OCI-LY3 (cell line): Measurements from ENCODE around the gene GPR39.

Experiments
- H2AFZ ChIP-seq: fragments of 200-600, 300-600 bp; shearing (Covaris generic); 2 replicates; pipeline ENCODE4 v1.6.0; 2014; ENCODE audit warnings: antibody characterized with exemption, low read depth, low read length
- H3K27ac ChIP-seq: fragments of 200-600, 300-600 bp; sonication (generic); 2 replicates; pipeline ENCODE4 v1.5.1; 2014; ENCODE audit warnings: mild to moderate bottlenecking, low read length, moderate library complexity, mixed read lengths
- H3K27me3 ChIP-seq: fragments of 200-600, 300-600 bp; sonication (generic); 2 replicates; pipeline ENCODE4 v1.6.1; 2014; ENCODE audit warnings: low read depth, low read length, mixed read lengths
- H3K36me3 ChIP-seq: fragments of 200-600, 300-600 bp; sonication (generic); replicated peaks from 2 replicates; pipeline ENCODE3; 2014; ENCODE audit warnings: low read depth, low read length, mixed read lengths
- H3K4me1 ChIP-seq: fragments of 300-600, 200-600 bp; sonication (generic); 2 replicates; pipeline ENCODE4 v1.6.1; 2014; ENCODE audit warnings: low read length, mixed read lengths
- H3K4me2 ChIP-seq: fragments of 200-600, 300-600 bp; sonication (generic); 2 replicates; pipeline ENCODE4 v1.6.1; 2014; ENCODE audit warnings: low read length, mixed read lengths
- H3K4me3 ChIP-seq: fragments of 300-600, 200-600 bp; sonication (generic); 2 replicates; pipeline ENCODE4 v1.5.1; 2014; ENCODE audit warnings: antibody characterized with exemption, mild to moderate bottlenecking, low read length, moderate library complexity
- H3K79me2 ChIP-seq: fragments of 300-600, 200-600 bp; shearing (Covaris generic); 2 replicates; pipeline ENCODE4 v1.6.1; 2014; ENCODE audit warnings: mild to moderate bottlenecking, low read length, mixed read lengths
- H3K9ac ChIP-seq: fragments of 300-600, 200-600 bp; shearing (Covaris generic); 2 replicates; pipeline ENCODE4 v1.6.0; 2014; ENCODE audit warnings: mild to moderate bottlenecking, low read length, moderate library complexity
- H3K9me3 ChIP-seq: fragments of 200-600, 300-600 bp; shearing (Covaris generic); 2 replicates; pipeline ENCODE4 v1.6.1; 2014; ENCODE audit warnings: low read length, mixed read lengths; ENCODE audit not compliant: insufficient read depth
- H4K20me1 ChIP-seq: fragments of 200-600, 300-600 bp; sonication (generic); 2 replicates; pipeline ENCODE4 v1.6.1; 2016; ENCODE audit warnings: low read length, mixed read lengths; ENCODE audit not compliant: insufficient read depth
- CTCF ChIP-seq: fragments of 200-600, 300-600 bp; sonication (generic); IDR thresholded peaks from 2 replicates; pipeline ENCODE4 v1.5.1; 2014; ENCODE audit warnings: antibody characterized with exemption, low read length, low read depth
- EZH2phosphoT487 ChIP-seq: fragments of 200-600 bp; shearing (Covaris generic); IDR thresholded peaks from 2 replicates; pipeline ENCODE4 v1.6.1; 2018; ENCODE audit warnings: antibody characterized with exemption, mixed run types, low read depth

Gene GPR39

GRCh38 chr2:132384491-132385151 is 32.0 kb upstream of the GPR39 start:
- Histone ChIP-seq H3K27me3 (no peaks in the 10 kb centered on the region), H2AFZ (no peak overlapping the region), H3K36me3 (no peaks in the 10 kb centered on the region), H3K4me1 (peaks cover 14% of the 10 kb centered on the region), H3K9me3 (no peaks in the 10 kb centered on the region), H3K79me2 (no peaks in the 10 kb centered on the region), H3K4me3 (peak overlapping the region; percentile 36; the same call in 1 of the 2 replicates), H3K4me2 (peak overlapping the region; percentile 63), H3K27ac (no peak overlapping the region; the same call in 1 of the 2 replicates), H3K9ac (no peak overlapping the region), H4K20me1 (no peaks in the 10 kb centered on the region)
- no peak for TF ChIP-seq EZH2phosphoT487
- no peak for TF ChIP-seq CTCF

GRCh38 chr2:132387126-132387525 is 29.5 kb upstream of the GPR39 start:
- H3K4me2 ChIP-seq, result no peak overlapping the region
- H2AFZ ChIP-seq, result no peak overlapping the region
- no peaks in the 10 kb centered on the region for H3K36me3 ChIP-seq
- H3K27me3 ChIP-seq, result no peaks in the 10 kb centered on the region
- H3K27ac ChIP-seq, result no peak overlapping the region
- peaks cover 14% of the 10 kb centered on the region for H3K4me1 ChIP-seq
- H3K9ac ChIP-seq, result no peak overlapping the region
- H4K20me1 ChIP-seq, result no peaks in the 10 kb centered on the region
- H3K79me2 ChIP-seq, result no peaks in the 10 kb centered on the region
- no peak overlapping the region for H3K4me3 ChIP-seq
- TF ChIP-seq CTCF (no peak), EZH2phosphoT487 (no peak)
- H3K9me3 ChIP-seq, result no peaks in the 10 kb centered on the region

- no peak overlapping the region for H3K4me3 ChIP-seq
- TF ChIP-seq EZH2phosphoT487 (no peak), CTCF (no peak)
- no peaks in the 10 kb centered on the region for H3K9me3 ChIP-seq
- H2AFZ ChIP-seq, result no peak overlapping the region
- H3K79me2 ChIP-seq, result no peaks in the 10 kb centered on the region
- H3K4me1 ChIP-seq, result no peaks in the 10 kb centered on the region
- H4K20me1 ChIP-seq, result no peaks in the 10 kb centered on the region
- H3K4me2 ChIP-seq, result no peak overlapping the region
- H3K27me3 ChIP-seq, result no peaks in the 10 kb centered on the region
- no peak overlapping the region for H3K27ac ChIP-seq
- H3K36me3 ChIP-seq, result no peaks in the 10 kb centered on the region
- H3K9ac ChIP-seq, result no peak overlapping the region
Observed at GRCh38 chr2:132390076-132390475, 26.5 kb upstream of the GPR39 start.

GRCh38 chr2:132391378-132391777 is 25.2 kb upstream of the GPR39 start:
- H2AFZ ChIP-seq, result no peak overlapping the region
- H3K4me2 ChIP-seq, result no peak overlapping the region
- H3K9me3 ChIP-seq, result no peaks in the 10 kb centered on the region
- no peak for TF ChIP-seq EZH2phosphoT487
- TF ChIP-seq CTCF, result no peak
- no peaks in the 10 kb centered on the region for H3K36me3 ChIP-seq
- no peak overlapping the region for H3K27ac ChIP-seq
- no peaks in the 10 kb centered on the region for H3K27me3 ChIP-seq
- no peaks in the 10 kb centered on the region for H3K79me2 ChIP-seq
- no peaks in the 10 kb centered on the region for H3K4me1 ChIP-seq
- H3K4me3 ChIP-seq, result no peak overlapping the region
- H3K9ac ChIP-seq, result no peak overlapping the region
- no peaks in the 10 kb centered on the region for H4K20me1 ChIP-seq
